Prostate gland (tissue), 2 donors: ENCODE results near the gene ZNF831.

Source experiments
- CTCF ChIP-seq, 4 experiments: fragments of 200-600 bp in 2 of 4; fragments of 450-650 bp in 2 of 4; sonication (generic) in 2 of 4; IDR thresholded peaks; 1 replicate in 3 of 4; 2 replicates in 1 of 4; pipeline ENCODE4 v1.5.1; 2016 to 2019; ENCODE audit warnings: antibody characterized with exemption in 4 of 4, mild to moderate bottlenecking in 2 of 4, moderate library complexity in 2 of 4
- POLR2AphosphoS5 ChIP-seq: sonication (generic); formaldehyde crosslinking; IDR thresholded peaks from one replicate; pipeline ENCODE4 v1.6.1; 2017; ENCODE audit warnings: antibody characterized with exemption

GRCh38 chr20:59217173-59217572, 53.6 kb downstream of the ZNF831 start:
- TF ChIP-seq POLR2AphosphoS5 (no peak), CTCF (IDR thresholded peaks at IDR 0.05) (no peak)
